Calu3 (cell line): ENCODE data around the gene WFDC6. TPM values are rescaled to one million over a fixed set of nuclear protein-coding genes. Genes with fewer than 3 reads are reported as not detected.

ENCODE experiments used
- BruUV-seq: library from RNA; stranded (reverse); fragments of 400-500 nt; replicated peaks from 2 replicates; lab custom pipeline; 2021; lab: Mats Ljungman, UMichigan
- CTCF ChIA-PET: fragments of 300-600 bp; sonication (Branson Sonifier 250); formaldehyde crosslinking; loops from one replicate; lab custom pipeline; 2022; ENCODE audit warnings: antibody characterized with exemption; lab: Charles Lee
- DNase-seq: peaks from one replicate; pipeline ENCODE4 v3.0.0; 2022
- H3K27ac Mint-ChIP-seq: one replicate; pipeline ENCODE4 v1.8.0; 2022; ENCODE audit warnings: mixed read lengths; ENCODE audit not compliant: unreplicated experiment
- H3K27me3 Mint-ChIP-seq: one replicate; pipeline ENCODE4 v1.8.0; 2022; ENCODE audit warnings: mixed read lengths; ENCODE audit not compliant: unreplicated experiment
- H3K36me3 Mint-ChIP-seq: one replicate; pipeline ENCODE4 v1.8.0; 2022; ENCODE audit warnings: mild to moderate bottlenecking, moderate library complexity, mixed read lengths; ENCODE audit not compliant: insufficient read depth, unreplicated experiment
- H3K4me1 Mint-ChIP-seq: one replicate; pipeline ENCODE4 v1.8.0; 2022; ENCODE audit warnings: mild to moderate bottlenecking, low read depth, mixed read lengths; ENCODE audit not compliant: unreplicated experiment
- H3K4me3 Mint-ChIP-seq: one replicate; pipeline ENCODE4 v1.8.0; 2022; ENCODE audit warnings: mild to moderate bottlenecking, low read depth, moderate library complexity, mixed read lengths; ENCODE audit not compliant: unreplicated experiment
- H3K9me3 Mint-ChIP-seq: one replicate; pipeline ENCODE4 v1.8.0; 2022; ENCODE audit warnings: low read depth, mixed read lengths; ENCODE audit not compliant: unreplicated experiment
- CTCF ChIP-seq: fragments of 200-600 bp; IDR thresholded peaks from one replicate; pipeline ENCODE4 v1.8.0; 2022; ENCODE audit warnings: antibody characterized with exemption; ENCODE audit not compliant: unreplicated experiment
- intact Hi-C: fragments of 100-400 bp; cut with micrococcal nuclease; formaldehyde crosslinking; loops from one replicate; pipeline ENCODE4 v1.10.0; 2022; ENCODE audit not compliant: unreplicated experiment
- total RNA-seq: library from RNA; stranded (reverse); gene quantifications from 2 replicates; pipeline ENCODE4 v1.2.3, GENCODE V29; 2022

WFDC6 gene
- total RNA-seq, 1 experiment from 2014 or later: not detected

- Mint-ChIP-seq H3K4me1 (peaks cover 21% of the 10 kb centered on the region), H3K9me3 (no peaks in the 10 kb centered on the region), H3K4me3 (no peak overlapping the region), H3K36me3 (no peaks in the 10 kb centered on the region), H3K27ac (no peak overlapping the region), H3K27me3 (peaks cover 15% of the 10 kb centered on the region)
- BruUV-seq: no TSS peak
- DNase-seq: no peak
- TF ChIP-seq CTCF: no peak
- intact Hi-C loops: no loop called here
- CTCF ChIA-PET: interaction anchor here (1.8 kb wide), 1 partner anchor 10 kb away, joined by 3 read pairs; no protein-coding TSS in a partner anchor
Observed at GRCh38 chr20:45496166-45496565, 43.1 kb downstream of the WFDC6 start.

GRCh38 chr20:45495501-45495941, 43.8 kb downstream of the WFDC6 start:
- peaks cover 16% of the 10 kb centered on the region for H3K4me1 Mint-ChIP-seq
- intact Hi-C loops: no loop called here
- no peak overlapping the region for H3K4me3 Mint-ChIP-seq
- H3K27me3 Mint-ChIP-seq: peaks cover 15% of the 10 kb centered on the region
- H3K27ac Mint-ChIP-seq: no peak overlapping the region
- CTCF ChIA-PET: interaction anchor here (1.8 kb wide), 1 partner anchor 11 kb away, joined by 3 read pairs; no protein-coding TSS in a partner anchor
- BruUV-seq: no TSS peak
- no peaks in the 10 kb centered on the region for H3K9me3 Mint-ChIP-seq
- no peak for DNase-seq
- TF ChIP-seq CTCF: no peak
- H3K36me3 Mint-ChIP-seq: no peaks in the 10 kb centered on the region

- Mint-ChIP-seq H3K9me3 (no peaks in the 10 kb centered on the region), H3K4me1 (peaks cover 28% of the 10 kb centered on the region), H3K36me3 (no peaks in the 10 kb centered on the region), H3K27me3 (no peaks in the 10 kb centered on the region), H3K4me3 (no peak overlapping the region), H3K27ac (no peak overlapping the region)
- no TSS peak for BruUV-seq
- DNase-seq: peak; percentile 66
- no peak for TF ChIP-seq CTCF
- intact Hi-C loops: no loop called here
- CTCF ChIA-PET: no interaction called here
Observed at GRCh38 chr20:45489083-45489531, 50.2 kb downstream of the WFDC6 start.

- Mint-ChIP-seq H3K27me3 (no peaks in the 10 kb centered on the region), H3K27ac (no peak overlapping the region), H3K4me1 (peaks cover 28% of the 10 kb centered on the region), H3K4me3 (no peak overlapping the region), H3K36me3 (no peaks in the 10 kb centered on the region), H3K9me3 (no peaks in the 10 kb centered on the region)
- intact Hi-C loops: no loop called here
- TF ChIP-seq CTCF: peak; percentile 33
- no TSS peak for BruUV-seq
- no peak for DNase-seq
- CTCF ChIA-PET: no interaction called here
Observed at GRCh38 chr20:45487231-45487635, 52.0 kb downstream of the WFDC6 start.
